Spleen (tissue), 11 donors: ENCODE results near the gene GOLGA6L10. TPM values are rescaled to one million over a fixed set of nuclear protein-coding genes. Genes with fewer than 3 reads are reported as not detected.

Experiments used
- DNase-seq: peaks from one replicate; pipeline ENCODE4 v3.0.0-alpha.2; 2020
- H3K27ac ChIP-seq, 8 donors: fragments of 200-600 bp; sonication (generic) in 7 of 8; 1 replicate in 4 of 8; 2 replicates in 4 of 8; pipeline versions ENCODE4 v1.5.0 to v1.8.0; 2016 to 2021; ENCODE audit warnings: inconsistent platforms in 4 of 8, mild to moderate bottlenecking in 4 of 8, moderate library complexity in 1 of 8
- H3K27me3 ChIP-seq, 7 donors: fragments of 200-600 bp; sonication (generic) in 6 of 7; replicated peaks in 1 of 7; 1 replicate in 4 of 7; 2 replicates in 3 of 7; pipeline versions ENCODE4 v1.5.0 to v1.8.0; 2016 to 2021; ENCODE audit warnings: inconsistent platforms in 3 of 7, mild to moderate bottlenecking in 1 of 7
- H3K36me3 ChIP-seq, 6 donors: fragments of 200-600 bp; sonication (generic) in 5 of 6; 1 replicate in 4 of 6; 2 replicates in 2 of 6; pipeline versions ENCODE4 v1.5.0 to v1.8.0; 2016 to 2021; ENCODE audit warnings: inconsistent platforms in 2 of 6
- H3K4me1 ChIP-seq, 6 donors: fragments of 200-600 bp; sonication (generic) in 5 of 6; 1 replicate in 3 of 6; 2 replicates in 3 of 6; pipeline versions ENCODE4 v1.5.0 to v1.8.0; 2016 to 2021; ENCODE audit warnings: inconsistent platforms in 3 of 6
- H3K4me3 ChIP-seq, 8 donors: fragments of 200-600 bp; sonication (generic) in 7 of 8; 1 replicate in 4 of 8; 2 replicates in 4 of 8; pipeline versions ENCODE4 v1.5.0 to v1.8.0; 2016 to 2021; ENCODE audit warnings: inconsistent platforms in 4 of 8, mild to moderate bottlenecking in 4 of 8, moderate library complexity in 2 of 8
- H3K9me3 ChIP-seq, 8 donors: fragments of 200-600 bp; sonication (generic) in 7 of 8; 1 replicate in 4 of 8; 2 replicates in 4 of 8; pipeline versions ENCODE4 v1.5.0 to v1.8.0; 2016 to 2021; ENCODE audit warnings: inconsistent platforms in 4 of 8
- POLR2A ChIP-seq, 3 donors: fragments of 450-650 bp; IDR thresholded peaks; one replicate each; pipeline ENCODE4 v1.5.1; 2017; ENCODE audit warnings: antibody characterized with exemption in 3 of 3, mild to moderate bottlenecking in 1 of 3
- POLR2AphosphoS5 ChIP-seq, 3 donors: sonication (generic); formaldehyde crosslinking; IDR thresholded peaks; one replicate each; pipeline ENCODE4 v1.5.1; 2017; ENCODE audit warnings: antibody characterized with exemption in 3 of 3
- WGBS, 5 donors: extraction: QIAGEN DNeasy Blood & Tissue Kit in 3 of 5; methylation state at CpG; one replicate each; pipeline versions ENCODE4 v1.1.5 to v1.1.7; 2013 to 2018; 5-methylcytosine and 5-hydroxymethylcytosine counted together
- intact Hi-C: fragments of 100-400 bp; cut with DNase I; formaldehyde crosslinking; loops from one replicate; pipeline ENCODE4 v1.15.0; 2023; ENCODE audit warnings: low total_unique reads
- polyA plus RNA-seq, 3 donors: library from polyadenylated mRNA; stranded (reverse); fragments of 200-250 nt; gene quantifications; one replicate each; pipeline ENCODE4 v1.2.1, GENCODE V29; 2013
- total RNA-seq, 7 donors: library from RNA; depleted of rRNA in 3 of 7; stranded (reverse); fragments of >200 nt in 3 of 7; fragmentation: NEBNext Ultra II Directional in 4 of 7; extraction: Animal tissue kit (Norgen Biotek cat#: 25700) in 4 of 7; gene quantifications; one replicate each; pipeline versions ENCODE4 v1.1.0 to v1.2.1, GENCODE V29; 2016 to 2021
- TF ChIP-seq, protein P1 (sequence below), 11 experiments: fragments of 200-600 bp in 7 of 11; fragments of 450-650 bp in 4 of 11; sonication (generic) in 4 of 11; IDR thresholded peaks in 8 of 11; conservative IDR thresholded peaks in 3 of 11; 1 replicate in 7 of 11; 2 replicates in 4 of 11; pipeline versions ENCODE4 v1.4.0 to v1.8.0; 2016 to 2021; ENCODE audit warnings: antibody characterized with exemption in 11 of 11, inconsistent platforms in 4 of 11, mild to moderate bottlenecking in 1 of 11
- donor health status: healthy with polysubstance abuse.
- donor health status: DM: no; HTN: no; CAD: no; lungs with moderate emphysema.
- donor health status: DM: no; HTN: no; CAD: no.
- donor health status: Bipolar disorder and iron deficiency.
- donor health status: healthy.
- donor health status: DM: no; HTN: no; CAD: no.
- donor health status: DM: yes; HTN: yes; CAD: no.

The GOLGA6L10 gene
- total and polyA plus RNA-seq, 10 donors: 0.85 to 2.3 (median 1.4) TPM

- H3K27ac ChIP-seq: no peak overlapping the region
- TF ChIP-seq POLR2A (IDR thresholded peaks at IDR 0.05) (no peak), POLR2AphosphoS5 (IDR thresholded peaks at IDR 0.05) (no peak)
- TF ChIP-seq, protein P1, sequence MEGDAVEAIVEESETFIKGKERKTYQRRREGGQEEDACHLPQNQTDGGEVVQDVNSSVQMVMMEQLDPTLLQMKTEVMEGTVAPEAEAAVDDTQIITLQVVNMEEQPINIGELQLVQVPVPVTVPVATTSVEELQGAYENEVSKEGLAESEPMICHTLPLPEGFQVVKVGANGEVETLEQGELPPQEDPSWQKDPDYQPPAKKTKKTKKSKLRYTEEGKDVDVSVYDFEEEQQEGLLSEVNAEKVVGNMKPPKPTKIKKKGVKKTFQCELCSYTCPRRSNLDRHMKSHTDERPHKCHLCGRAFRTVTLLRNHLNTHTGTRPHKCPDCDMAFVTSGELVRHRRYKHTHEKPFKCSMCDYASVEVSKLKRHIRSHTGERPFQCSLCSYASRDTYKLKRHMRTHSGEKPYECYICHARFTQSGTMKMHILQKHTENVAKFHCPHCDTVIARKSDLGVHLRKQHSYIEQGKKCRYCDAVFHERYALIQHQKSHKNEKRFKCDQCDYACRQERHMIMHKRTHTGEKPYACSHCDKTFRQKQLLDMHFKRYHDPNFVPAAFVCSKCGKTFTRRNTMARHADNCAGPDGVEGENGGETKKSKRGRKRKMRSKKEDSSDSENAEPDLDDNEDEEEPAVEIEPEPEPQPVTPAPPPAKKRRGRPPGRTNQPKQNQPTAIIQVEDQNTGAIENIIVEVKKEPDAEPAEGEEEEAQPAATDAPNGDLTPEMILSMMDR (IDR thresholded peaks at IDR 0.05 in 8 of 11, conservative IDR thresholded peaks at IDR 0.05 in 3 of 11): no peak
- H3K4me3 ChIP-seq: no peak overlapping the region
- WGBS, 5 donors: 89 to 100% (median 94%) methylated on average over 2 of the region's 2 CpGs
- H3K4me1 ChIP-seq: no peaks in the 10 kb centered on the region
- no peaks in the 10 kb centered on the region for H3K36me3 ChIP-seq
- no peak for DNase-seq
- H3K9me3 ChIP-seq: peaks cover 0 to 13% (median 0%) of the 10 kb centered on the region in 8 donors
- intact Hi-C loops: no loop called here
- H3K27me3 ChIP-seq: no peaks in the 10 kb centered on the region
Observed at GRCh38 chr15:82309802-82310201, 39.5 kb downstream of the GOLGA6L10 start.

DNA sequence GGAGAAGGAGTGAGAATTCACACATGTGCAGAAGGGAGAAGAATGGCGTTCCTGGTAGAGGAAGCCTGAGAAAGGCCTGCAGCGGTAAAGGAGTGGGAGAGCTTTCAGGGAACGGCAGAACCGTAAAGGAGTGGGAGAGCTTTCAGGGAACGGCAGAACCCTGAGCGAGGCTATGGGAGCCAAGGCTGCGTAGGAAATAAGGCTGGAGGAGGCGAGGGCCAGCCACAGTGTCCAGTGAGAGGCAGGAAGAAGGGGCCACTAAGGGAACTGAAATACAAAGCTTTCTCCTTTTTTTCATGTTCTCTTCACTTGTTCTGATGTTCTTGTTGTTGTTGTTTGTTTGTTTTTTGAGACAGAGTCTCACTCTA is 41.6 kb downstream of the GOLGA6L10 start:
- TF ChIP-seq POLR2A (IDR thresholded peaks at IDR 0.05) (no peak), POLR2AphosphoS5 (IDR thresholded peaks at IDR 0.05) (no peak)
- TF ChIP-seq, protein P1 (IDR thresholded peaks at IDR 0.05 in 8 of 11, conservative IDR thresholded peaks at IDR 0.05 in 3 of 11): no peak
- intact Hi-C loops: no loop called here
- H3K36me3 ChIP-seq: no peaks in the 10 kb centered on the region
- no peaks in the 10 kb centered on the region for H3K27me3 ChIP-seq
- no peaks in the 10 kb centered on the region for H3K4me1 ChIP-seq
- WGBS, 5 donors: 85 to 99% (median 91%) methylated on average over 5 to 8 of the region's 8 CpGs
- H3K27ac ChIP-seq: no peak overlapping the region
- no peak for DNase-seq
- no peak overlapping the region for H3K4me3 ChIP-seq
- H3K9me3 ChIP-seq: peaks cover 0 to 13% (median 0%) of the 10 kb centered on the region in 8 donors

DNA sequence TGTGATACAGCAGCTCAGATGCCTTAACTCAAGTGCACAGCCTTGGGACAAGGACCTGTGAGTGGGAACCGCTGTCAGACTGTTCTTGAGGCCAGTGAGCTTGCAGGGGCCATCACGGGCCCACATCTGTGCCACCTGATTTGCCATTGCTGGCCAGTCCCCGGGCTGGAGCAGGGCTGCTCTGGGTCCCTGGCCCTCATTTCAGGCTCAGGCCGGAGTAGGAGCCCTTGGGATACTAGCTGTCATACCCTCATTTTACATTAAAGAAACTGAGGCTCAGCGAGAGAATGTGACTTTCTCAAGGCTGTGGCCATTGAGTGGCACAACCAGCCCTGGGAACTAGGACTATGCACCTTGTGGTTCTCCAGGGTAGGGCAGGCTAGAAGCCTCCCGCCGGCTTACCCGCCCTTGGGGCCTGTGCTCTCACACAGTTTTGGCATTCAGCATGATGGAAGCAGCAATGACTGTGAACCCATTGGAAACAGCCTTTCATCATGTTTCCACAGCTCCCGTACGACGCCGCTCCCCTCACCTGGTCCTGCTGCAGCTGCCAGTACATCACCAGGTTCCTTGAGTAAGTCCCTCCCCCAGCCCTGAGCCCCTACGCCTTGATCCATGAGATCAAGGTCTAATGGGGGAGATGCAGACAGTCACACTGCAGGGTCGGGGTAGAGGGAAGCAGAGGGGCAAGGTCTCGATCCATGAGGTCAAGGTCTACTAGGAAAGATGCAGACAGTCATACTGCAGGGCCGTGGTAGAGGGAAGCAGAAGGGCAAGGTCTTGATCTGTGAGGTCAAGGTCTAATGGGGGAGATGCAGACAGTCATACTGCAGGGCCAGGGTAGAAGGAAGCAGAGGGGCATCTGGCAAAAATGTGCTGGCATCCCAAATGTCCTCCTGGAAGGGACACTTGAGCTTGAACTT is 42.2 kb downstream of the GOLGA6L10 start:
- no peak for TF ChIP-seq POLR2A (IDR thresholded peaks at IDR 0.05)
- TF ChIP-seq, protein P1 (IDR thresholded peaks at IDR 0.05 in 8 of 11, conservative IDR thresholded peaks at IDR 0.05 in 3 of 11): no peak
- H3K4me1 ChIP-seq: no peaks in the 10 kb centered on the region
- intact Hi-C loops: no loop called here
- H3K27me3 ChIP-seq: no peaks in the 10 kb centered on the region
- peaks cover 0 to 13% (median 0%) of the 10 kb centered on the region in 8 donors for H3K9me3 ChIP-seq
- no peaks in the 10 kb centered on the region for H3K36me3 ChIP-seq
- no peak overlapping the region for H3K27ac ChIP-seq
- DNase-seq: no peak
- WGBS, 5 donors: 81 to 90% (median 86%) methylated on average over 13 to 16 of the region's 16 CpGs
- no peak overlapping the region for H3K4me3 ChIP-seq

- H3K27ac ChIP-seq: no peak overlapping the region
- intact Hi-C loops: no loop called here
- DNase-seq: no peak
- peaks cover 0 to 9% (median 0%) of the 10 kb centered on the region in 8 donors for H3K9me3 ChIP-seq
- TF ChIP-seq POLR2A (IDR thresholded peaks at IDR 0.05) (no peak), POLR2AphosphoS5 (IDR thresholded peaks at IDR 0.05) (no peak)
- TF ChIP-seq, protein P1 (IDR thresholded peaks at IDR 0.05 in 8 of 11, conservative IDR thresholded peaks at IDR 0.05 in 3 of 11): no peak
- H3K36me3 ChIP-seq: no peaks in the 10 kb centered on the region
- no peak overlapping the region for H3K4me3 ChIP-seq
- 71 to 95% (median 91%) methylated on average over 1 to 7 of the region's 7 CpGs for WGBS, 5 donors
- no peaks in the 10 kb centered on the region for H3K27me3 ChIP-seq
- no peaks in the 10 kb centered on the region for H3K4me1 ChIP-seq
Observed at GRCh38 chr15:82305621-82306048, 43.6 kb downstream of the GOLGA6L10 start.
